SK-N-MC (cell line): ENCODE data around the gene EPHB4.

Experiments
- EZH2 ChIP-seq: fragments of 200-600 bp; sonication (generic); IDR thresholded peaks from one replicate; pipeline ENCODE4 v1.6.1; 2017; ENCODE audit warnings: antibody characterized with exemption
- FOXP2 ChIP-seq: optimal IDR thresholded peaks from 2 replicates; pipeline ENCODE3; 2011; ENCODE audit warnings: mild to moderate bottlenecking, moderate library complexity; ENCODE audit not compliant: insufficient read depth; ENCODE audit errors: extremely low read length, control extremely low read depth
- POLR2AphosphoS5 ChIP-seq: IDR thresholded peaks from 2 replicates; pipeline ENCODE4 v1.6.1; 2012; ENCODE audit warnings: mild to moderate bottlenecking, low read depth, low read length, borderline replicate concordance

GRCh38 chr7:100817097-100817496 is 10.2 kb downstream of the EPHB4 start:
- no peak for TF ChIP-seq POLR2AphosphoS5
- no peak for TF ChIP-seq EZH2
- no peak for TF ChIP-seq FOXP2
